Spleen (tissue), 7 donors: Measurements from ENCODE around the gene SMAD6.

Source experiments
- CTCF ChIP-seq, 11 experiments: fragments of 200-600 bp in 7 of 11; fragments of 450-650 bp in 4 of 11; sonication (generic) in 4 of 11; IDR thresholded peaks in 8 of 11; conservative IDR thresholded peaks in 3 of 11; 1 replicate in 7 of 11; 2 replicates in 4 of 11; pipeline versions ENCODE4 v1.4.0 to v1.8.0; 2016 to 2021; ENCODE audit warnings: antibody characterized with exemption in 11 of 11, inconsistent platforms in 4 of 11, mild to moderate bottlenecking in 1 of 11
- POLR2A ChIP-seq, 3 donors: fragments of 450-650 bp; IDR thresholded peaks; one replicate each; pipeline ENCODE4 v1.5.1; 2017; ENCODE audit warnings: antibody characterized with exemption in 3 of 3, mild to moderate bottlenecking in 1 of 3
- POLR2AphosphoS5 ChIP-seq, 3 donors: sonication (generic); formaldehyde crosslinking; IDR thresholded peaks; one replicate each; pipeline ENCODE4 v1.5.1; 2017; ENCODE audit warnings: antibody characterized with exemption in 3 of 3
- donor health status: DM: no; HTN: no; CAD: no; lungs with moderate emphysema.
- donor health status: DM: no; HTN: no; CAD: no.
- donor health status: DM: no; HTN: no; CAD: no.

DNA sequence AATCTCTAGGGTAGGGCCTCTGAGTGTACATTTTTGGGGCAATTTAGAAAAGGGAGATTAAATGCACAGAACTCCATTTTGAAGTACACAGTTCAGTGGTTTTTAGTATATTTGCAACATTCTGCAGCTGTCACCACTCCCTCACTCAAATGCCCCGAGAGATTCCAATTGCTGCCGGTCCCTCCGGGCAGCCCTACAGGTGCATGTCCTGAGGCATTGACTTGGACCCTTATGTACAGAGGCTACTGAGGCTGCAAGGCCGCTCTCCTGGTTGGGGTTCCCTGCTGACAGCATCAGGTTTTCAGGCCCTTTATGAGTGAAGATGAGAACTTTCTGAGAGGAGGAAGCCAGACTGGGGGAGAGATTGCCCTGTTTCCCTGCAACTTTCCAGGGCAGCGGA, 39.6 kb downstream of the SMAD6 start:
- TF ChIP-seq POLR2A (IDR thresholded peaks at IDR 0.05) (no peak), CTCF (IDR thresholded peaks at IDR 0.05 in 8 of 11, conservative IDR thresholded peaks at IDR 0.05 in 3 of 11) (no peak), POLR2AphosphoS5 (IDR thresholded peaks at IDR 0.05) (no peak)
